Measurements from ENCODE around the gene IQSEC2.

DNA sequence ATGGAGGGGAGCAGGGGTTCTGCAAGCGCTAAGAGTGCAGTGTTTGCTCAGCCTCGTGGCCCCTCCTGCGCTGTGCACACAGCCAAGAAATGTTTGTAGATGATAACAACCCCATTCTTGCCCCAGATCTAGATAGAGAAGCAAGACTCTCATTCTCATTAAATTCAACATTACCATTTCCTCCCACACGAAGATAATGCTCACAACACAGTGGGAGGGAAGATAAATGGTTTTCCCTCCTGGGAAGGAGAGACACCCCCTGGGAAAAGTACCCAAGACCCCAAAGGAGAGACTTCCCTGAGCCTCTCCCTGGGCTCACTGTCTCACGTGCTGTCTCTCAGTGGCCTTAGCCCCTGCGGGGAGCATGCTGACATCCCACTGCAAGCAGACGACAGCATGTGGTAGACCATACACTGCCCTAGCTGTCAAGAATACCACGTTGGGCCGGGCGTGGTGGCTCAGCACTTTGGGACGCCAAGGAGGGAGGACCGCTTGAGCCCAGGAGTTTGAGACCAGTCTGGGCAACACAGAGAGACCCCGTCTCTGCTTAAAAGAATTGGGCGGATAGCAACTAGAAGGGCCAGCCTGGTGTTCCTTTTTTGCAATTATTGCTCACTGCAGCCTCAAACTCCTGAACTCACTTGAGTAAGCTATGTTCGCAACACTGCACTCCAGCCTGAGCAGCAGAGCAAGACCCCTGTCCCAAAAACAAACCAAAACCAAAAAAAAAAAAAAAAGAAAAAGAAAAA lies 34.9 kb upstream of the IQSEC2 start:
- TF ChIP-seq, protein P1, sequence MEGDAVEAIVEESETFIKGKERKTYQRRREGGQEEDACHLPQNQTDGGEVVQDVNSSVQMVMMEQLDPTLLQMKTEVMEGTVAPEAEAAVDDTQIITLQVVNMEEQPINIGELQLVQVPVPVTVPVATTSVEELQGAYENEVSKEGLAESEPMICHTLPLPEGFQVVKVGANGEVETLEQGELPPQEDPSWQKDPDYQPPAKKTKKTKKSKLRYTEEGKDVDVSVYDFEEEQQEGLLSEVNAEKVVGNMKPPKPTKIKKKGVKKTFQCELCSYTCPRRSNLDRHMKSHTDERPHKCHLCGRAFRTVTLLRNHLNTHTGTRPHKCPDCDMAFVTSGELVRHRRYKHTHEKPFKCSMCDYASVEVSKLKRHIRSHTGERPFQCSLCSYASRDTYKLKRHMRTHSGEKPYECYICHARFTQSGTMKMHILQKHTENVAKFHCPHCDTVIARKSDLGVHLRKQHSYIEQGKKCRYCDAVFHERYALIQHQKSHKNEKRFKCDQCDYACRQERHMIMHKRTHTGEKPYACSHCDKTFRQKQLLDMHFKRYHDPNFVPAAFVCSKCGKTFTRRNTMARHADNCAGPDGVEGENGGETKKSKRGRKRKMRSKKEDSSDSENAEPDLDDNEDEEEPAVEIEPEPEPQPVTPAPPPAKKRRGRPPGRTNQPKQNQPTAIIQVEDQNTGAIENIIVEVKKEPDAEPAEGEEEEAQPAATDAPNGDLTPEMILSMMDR (IDR thresholded peaks at IDR 0.05) = no peak
- TF ChIP-seq POLR2A (IDR thresholded peaks at IDR 0.05) = no peak
